Natural killer cell (primary cell): Measurements from ENCODE around the gene STX5. TPM values are rescaled to one million over a fixed set of nuclear protein-coding genes. Genes with fewer than 3 reads are reported as not detected.
A peak's percentile ranks its signal among the peaks of the same experiment; 100 is the strongest.
"Not testable (repeated sequence)": the region's sequence is repeated elsewhere in the genome, so short reads cannot be mapped to it uniquely, and the experiment has no call there.

Experiments used
- ATAC-seq, 3 donors: fragments of 150-1000 bp in 2 of 3; fragments of 200-7000 bp in 1 of 3; cut with Tn5 transposase; 1 replicate in 1 of 3; 2 replicates in 2 of 3; pipeline ENCODE4 v1.10.0; 2021; ENCODE audit warnings: mild to moderate bottlenecking in 2 of 3, moderate library complexity in 2 of 3
- DNase-seq, 2 donors: peaks; one replicate each; pipeline versions ENCODE4 v3.0.0 to v3.0.0-alpha.2; 2013 to 2021; ENCODE audit warnings: mixed read lengths in 1 of 2
- H3K27ac ChIP-seq: one replicate; pipeline ENCODE4 v1.5.1; 2013; ENCODE audit warnings: mild to moderate bottlenecking, low read length
- H3K27me3 ChIP-seq: one replicate; pipeline ENCODE4 v1.6.1; 2013; ENCODE audit warnings: low read length; ENCODE audit not compliant: control insufficient read depth, insufficient read depth
- H3K36me3 ChIP-seq: one replicate; pipeline ENCODE4 v1.6.1; 2013; ENCODE audit warnings: low read length; ENCODE audit not compliant: control insufficient read depth, insufficient read depth
- H3K4me1 ChIP-seq: one replicate; pipeline ENCODE4 v1.6.1; 2013; ENCODE audit warnings: low read length; ENCODE audit not compliant: control insufficient read depth, insufficient read depth
- H3K4me3 ChIP-seq: one replicate; pipeline ENCODE4 v1.5.1; 2013; ENCODE audit warnings: low read length
- H3K9me3 ChIP-seq: one replicate; pipeline ENCODE4 v1.6.1; 2013; ENCODE audit warnings: low read length; ENCODE audit not compliant: control insufficient read depth, insufficient read depth
- H3K27ac Mint-ChIP-seq, 2 donors: one replicate each; pipeline ENCODE4 v1.8.0; 2022; ENCODE audit warnings: mild to moderate bottlenecking in 2 of 2, mixed read lengths in 2 of 2, moderate library complexity in 1 of 2
- H3K27me3 Mint-ChIP-seq, 2 donors: one replicate each; pipeline ENCODE4 v1.8.0; 2022; ENCODE audit warnings: low read depth in 2 of 2, mixed read lengths in 2 of 2
- H3K36me3 Mint-ChIP-seq: one replicate; pipeline ENCODE4 v1.8.0; 2022; ENCODE audit warnings: mixed read lengths
- H3K4me1 Mint-ChIP-seq, 2 donors: one replicate each; pipeline ENCODE4 v1.8.0; 2022; ENCODE audit warnings: mixed read lengths in 2 of 2
- H3K4me3 Mint-ChIP-seq: one replicate; pipeline ENCODE4 v1.8.0; 2022; ENCODE audit warnings: mild to moderate bottlenecking, moderate library complexity, mixed read lengths
- H3K9me3 Mint-ChIP-seq, 2 donors: one replicate each; pipeline ENCODE4 v1.8.0; 2022; ENCODE audit warnings: mixed read lengths in 2 of 2
- CTCF ChIP-seq: fragments of 200-600 bp; IDR thresholded peaks from one replicate; pipeline ENCODE4 v1.8.0; 2022; ENCODE audit warnings: antibody characterized with exemption
- WGBS: methylation state at CpG from one replicate; pipeline ENCODE4 v1.1.7; 2013; ENCODE audit warnings: missing lambda C conversion rate; ENCODE audit not compliant: insufficient coverage; 5-methylcytosine and 5-hydroxymethylcytosine counted together
- intact Hi-C: fragments of 100-400 bp; cut with micrococcal nuclease; formaldehyde crosslinking; loops from one replicate; pipeline ENCODE4 v1.14.2; 2022
- total RNA-seq, 4 donors: library from RNA; stranded (reverse); fragments of 120-200 nt in 1 of 4; gene quantifications; one replicate each; pipeline versions ENCODE4 v1.2.3 to v1.2.4, GENCODE V29; 2013 to 2022

STX5 gene
- total RNA-seq, 3 donors from 2014 or later (not counting 1 experiment from before 2014, with no cell fraction given): 138 to 171 (median 166) TPM

- intact Hi-C loops: loop anchor here (10.0 kb wide), 1 partner anchor 466 kb away; no protein-coding TSS in a partner anchor
- Mint-ChIP-seq H3K27me3 (no peaks in the 10 kb centered on the region), H3K9me3 (no peaks in the 10 kb centered on the region), H3K4me3 (no peak overlapping the region), H3K27ac (no peak overlapping the region), H3K4me1 (peaks cover 12% of the 10 kb centered on the region in 2 donors), H3K36me3 (no peaks in the 10 kb centered on the region)
- Histone ChIP-seq H3K27ac (no peak overlapping the region), H3K4me1 (peaks cover 17% of the 10 kb centered on the region), H3K36me3 (no peaks in the 10 kb centered on the region), H3K27me3 (no peaks in the 10 kb centered on the region), H3K9me3 (no peaks in the 10 kb centered on the region), H3K4me3 (no peak overlapping the region)
- TF ChIP-seq CTCF: no peak
- WGBS: 74% methylated on average over 5 of the region's 5 CpGs
- no peak for ATAC-seq
- DNase-seq: no peak
Measured at GRCh38 chr11:62860835-62861563, 29.1 kb upstream of the STX5 start.

GRCh38 chr11:62859281-62859703 is 27.4 kb upstream of the STX5 start:
- H3K36me3 ChIP-seq, H3K27ac ChIP-seq, H3K27ac Mint-ChIP-seq, H3K27me3 Mint-ChIP-seq, H3K27me3 ChIP-seq, H3K36me3 Mint-ChIP-seq, H3K4me3 ChIP-seq, DNase-seq, ATAC-seq, H3K4me3 Mint-ChIP-seq, H3K9me3 ChIP-seq, H3K9me3 Mint-ChIP-seq: not testable (repeated sequence)
- H3K4me1 ChIP-seq: peaks cover 25% of the 10 kb centered on the region
- intact Hi-C loops: loop anchor here (5.0 kb wide), 1 partner anchor 267 kb away; the partner anchor contains the start of gene TUT1
- WGBS: 97% methylated on average over 5 of the region's 8 CpGs
- H3K4me1 Mint-ChIP-seq: peaks cover 29% of the 10 kb centered on the region in 2 donors

- Mint-ChIP-seq H3K36me3 (peaks cover 4% of the 10 kb centered on the region), H3K27me3 (no peaks in the 10 kb centered on the region), H3K27ac (no peak overlapping the region), H3K4me1 (peaks cover 40% of the 10 kb centered on the region in 2 donors), H3K9me3 (no peaks in the 10 kb centered on the region), H3K4me3 (no peak overlapping the region)
- Histone ChIP-seq H3K9me3 (no peaks in the 10 kb centered on the region), H3K36me3 (peaks cover 13% of the 10 kb centered on the region), H3K4me1 (peaks cover 34% of the 10 kb centered on the region), H3K4me3 (no peak overlapping the region), H3K27me3 (no peaks in the 10 kb centered on the region), H3K27ac (no peak overlapping the region)
- ATAC-seq: no peak
- no peak for TF ChIP-seq CTCF
- WGBS: 92% methylated on average over 7 of the region's 7 CpGs
- no peak for DNase-seq
- intact Hi-C loops: loop anchor here (5.0 kb wide), 1 partner anchor 266 kb away; the partner anchor contains the start of gene TUT1
Measured at GRCh38 chr11:62858201-62858600, 26.4 kb upstream of the STX5 start.

GRCh38 chr11:62857541-62857982 is 25.7 kb upstream of the STX5 start:
- no peak for TF ChIP-seq CTCF
- Histone ChIP-seq H3K4me3 (no peak overlapping the region), H3K4me1 (peaks cover 34% of the 10 kb centered on the region), H3K36me3 (peaks cover 20% of the 10 kb centered on the region), H3K9me3 (no peaks in the 10 kb centered on the region), H3K27me3 (no peaks in the 10 kb centered on the region), H3K27ac (no peak overlapping the region)
- H3K4me1 Mint-ChIP-seq: peaks cover 42 to 43% of the 10 kb centered on the region in 2 donors
- H3K27ac Mint-ChIP-seq: no peak overlapping the region
- 91% methylated on average over 2 of the region's 2 CpGs for WGBS
- no peak for DNase-seq
- ATAC-seq: no peak
- intact Hi-C loops: loop anchor here (5.0 kb wide), 1 partner anchor 265 kb away; the partner anchor contains the start of gene TUT1
- H3K27me3 Mint-ChIP-seq: no peaks in the 10 kb centered on the region
- H3K9me3 Mint-ChIP-seq: no peaks in the 10 kb centered on the region
- peaks cover 10% of the 10 kb centered on the region for H3K36me3 Mint-ChIP-seq
- peak overlapping the region; percentile 19 for H3K4me3 Mint-ChIP-seq
